ENCODE results near the gene PSMC3IP.

PSMC3IP gene

DNA sequence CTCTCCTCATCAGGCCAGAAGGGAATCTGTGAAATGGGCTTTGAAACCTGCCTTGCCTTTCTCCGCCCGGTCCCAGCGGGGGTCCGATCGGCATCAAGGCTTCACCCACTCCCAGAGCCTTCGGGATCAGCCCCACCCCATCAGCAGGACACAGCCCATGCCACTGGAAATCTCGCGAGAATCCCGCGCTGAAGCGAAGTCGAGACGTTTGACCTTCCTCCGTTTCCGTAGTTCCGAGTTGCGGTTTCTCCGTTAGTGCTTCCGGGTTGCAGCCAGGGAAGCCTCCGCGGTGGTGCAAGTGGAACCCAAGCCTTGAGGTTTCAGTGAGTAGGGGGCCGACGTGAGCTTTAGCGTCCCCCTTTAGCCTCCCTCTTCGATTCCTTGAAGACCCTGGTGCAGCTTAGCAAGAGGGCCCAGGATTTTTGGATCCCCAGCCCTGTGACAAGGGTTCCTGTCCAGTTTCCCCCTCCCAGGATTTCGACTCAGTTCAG is 15.6 kb downstream of the PSMC3IP start, which contains the start of gene COASY (continued):
- TF ChIP-seq ZNF148 (tag by site-specific recombination; IDR thresholded peaks at IDR 0.05; ENCODE audit: borderline replicate concordance) (no peak), ZNF555 (tag by site-specific recombination; conservative IDR thresholded peaks at IDR 0.05) (no peak), ZNF654 (tag by site-specific recombination; IDR thresholded peaks at IDR 0.05; ENCODE audit: low read depth) (no peak), ZNF423 (tag by site-specific recombination; IDR thresholded peaks at IDR 0.05) (peak; percentile 76), ZNF175 (tag by site-specific recombination; IDR thresholded peaks at IDR 0.05) (no peak), OSR2 (tag by site-specific recombination; IDR thresholded peaks at IDR 0.05) (no peak), ZNF529 (tag by site-specific recombination; IDR thresholded peaks at IDR 0.05; ENCODE audit: insufficient replicate concordance) (no peak), ZFP37 (tag by site-specific recombination; IDR thresholded peaks at IDR 0.05) (no peak), KLF10 (tag by site-specific recombination; IDR thresholded peaks at IDR 0.05) (peak; percentile 62; the same call in 1 of the 2 replicates), ZBTB17 (tag by site-specific recombination; IDR thresholded peaks at IDR 0.05) (peak; percentile 95), ZNF701 (tag by site-specific recombination; IDR thresholded peaks at IDR 0.05) (no peak), ZNF792 (tag by site-specific recombination; IDR thresholded peaks at IDR 0.05) (no peak), ZNF76 (tag by site-specific recombination; IDR thresholded peaks at IDR 0.05; ENCODE audit: borderline replicate concordance, low read depth) (peak; percentile 72; the same call in 1 of the 2 replicates), BCL11B (tag by site-specific recombination; IDR thresholded peaks at IDR 0.05; ENCODE audit: low read depth) (no peak), ZSCAN23 (tag by site-specific recombination; IDR thresholded peaks at IDR 0.05) (0 out of 2 replicates have a peak, but pooled peaks have one; percentile 5), ZNF324 (tag by site-specific recombination; IDR thresholded peaks at IDR 0.05) (peak; percentile 68; the same call in 1 of the 2 replicates), ZNF585B (tag by site-specific recombination; IDR thresholded peaks at IDR 0.05) (no peak), ZNF488 (tag by site-specific recombination; IDR thresholded peaks at IDR 0.05) (no peak), ZNF600 (tag by site-specific recombination; IDR thresholded peaks at IDR 0.05) (no peak; the same call in 1 of the 2 replicates), KLF1 (tag by site-specific recombination; IDR thresholded peaks at IDR 0.05) (peak; percentile 69), ZBTB44 (tag by site-specific recombination; IDR thresholded peaks at IDR 0.05) (no peak), ZNF26 (tag by site-specific recombination; IDR thresholded peaks at IDR 0.05) (no peak), ZNF223 (tag by site-specific recombination; IDR thresholded peaks at IDR 0.05) (no peak)
- TF ChIP-seq, protein P1, sequence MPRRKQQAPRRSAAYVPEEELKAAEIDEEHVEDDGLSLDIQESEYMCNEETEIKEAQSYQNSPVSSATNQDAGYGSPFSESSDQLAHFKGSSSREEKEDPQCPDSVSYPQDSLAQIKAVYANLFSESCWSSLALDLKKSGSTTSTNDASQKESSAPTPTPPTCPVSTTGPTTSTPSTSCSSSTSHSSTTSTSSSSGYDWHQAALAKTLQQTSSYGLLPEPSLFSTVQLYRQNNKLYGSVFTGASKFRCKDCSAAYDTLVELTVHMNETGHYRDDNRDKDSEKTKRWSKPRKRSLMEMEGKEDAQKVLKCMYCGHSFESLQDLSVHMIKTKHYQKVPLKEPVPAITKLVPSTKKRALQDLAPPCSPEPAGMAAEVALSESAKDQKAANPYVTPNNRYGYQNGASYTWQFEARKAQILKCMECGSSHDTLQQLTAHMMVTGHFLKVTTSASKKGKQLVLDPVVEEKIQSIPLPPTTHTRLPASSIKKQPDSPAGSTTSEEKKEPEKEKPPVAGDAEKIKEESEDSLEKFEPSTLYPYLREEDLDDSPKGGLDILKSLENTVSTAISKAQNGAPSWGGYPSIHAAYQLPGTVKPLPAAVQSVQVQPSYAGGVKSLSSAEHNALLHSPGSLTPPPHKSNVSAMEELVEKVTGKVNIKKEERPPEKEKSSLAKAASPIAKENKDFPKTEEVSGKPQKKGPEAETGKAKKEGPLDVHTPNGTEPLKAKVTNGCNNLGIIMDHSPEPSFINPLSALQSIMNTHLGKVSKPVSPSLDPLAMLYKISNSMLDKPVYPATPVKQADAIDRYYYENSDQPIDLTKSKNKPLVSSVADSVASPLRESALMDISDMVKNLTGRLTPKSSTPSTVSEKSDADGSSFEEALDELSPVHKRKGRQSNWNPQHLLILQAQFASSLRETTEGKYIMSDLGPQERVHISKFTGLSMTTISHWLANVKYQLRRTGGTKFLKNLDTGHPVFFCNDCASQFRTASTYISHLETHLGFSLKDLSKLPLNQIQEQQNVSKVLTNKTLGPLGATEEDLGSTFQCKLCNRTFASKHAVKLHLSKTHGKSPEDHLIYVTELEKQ (tag by site-specific recombination; IDR thresholded peaks at IDR 0.05; ENCODE audit: borderline replicate concordance): no peak
